ENCODE measurements around the gene STPG4. TPM values are rescaled to one million over a fixed set of nuclear protein-coding genes. Genes with fewer than 3 reads are reported as not detected.

The STPG4 gene
- total and polyA plus RNA-seq, 7 experiments from 2014 or later: 0.24 to 0.95 (median 0.73) TPM; not detected in 4

DNA sequence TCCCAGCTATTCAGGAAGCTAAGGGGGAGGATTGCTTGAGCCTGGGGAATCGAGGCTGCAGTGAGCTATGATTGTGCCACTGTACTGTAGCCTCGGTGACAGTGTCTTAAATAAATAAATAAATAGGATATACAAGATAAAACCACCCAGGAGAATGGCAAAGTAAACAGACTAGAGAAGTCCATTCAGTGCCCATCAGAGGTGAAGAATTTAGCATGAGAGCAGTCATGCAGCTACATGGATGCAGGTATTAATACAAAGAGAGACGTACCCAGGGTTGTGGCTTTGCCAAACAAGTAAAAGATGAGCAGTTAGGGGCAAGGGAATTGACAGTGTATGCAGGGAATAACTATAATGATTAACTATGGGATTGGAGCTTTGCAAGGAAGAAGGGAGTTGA, 8.1 kb downstream of the STPG4 start:
- Mint-ChIP-seq H3K27me3 (no peaks in the 10 kb centered on the region), H3K4me3 (no peak overlapping the region), H3K4me1 (no peaks in the 10 kb centered on the region), H3K36me3 (peaks cover 10 to 43% (median 32%) of the 10 kb centered on the region in 5 donors), H3K9me3 (peaks cover 0 to 6% (median 0%) of the 10 kb centered on the region in 11 donors), H3K27ac (no peak overlapping the region)
- no peak for DNase-seq
- no peak overlapping the region for H3K27ac ChIP-seq (ENCODE audit: low read depth, low read length)
- intact Hi-C loops (cut with micrococcal nuclease): no loop called here
- ChIA-PET POLR2A (no interaction called here), CTCF (no interaction called here)
- no peaks in the 10 kb centered on the region for H3K27me3 ChIP-seq (ENCODE audit: control insufficient read depth in 2 of 2, insufficient read depth in 2 of 2, low read length in 2 of 2)
- peaks cover 0 to 10% (median 5%) of the 10 kb centered on the region in 3 experiments for H3K36me3 ChIP-seq (ENCODE audit: control insufficient read depth in 2 of 3, insufficient read depth in 3 of 3, low read length in 3 of 3)
- H3K9me3 ChIP-seq (ENCODE audit: control insufficient read depth in 2 of 3, low read length in 3 of 3): no peaks in the 10 kb centered on the region
- no peaks in the 10 kb centered on the region for H3K4me1 ChIP-seq (ENCODE audit: control insufficient read depth in 2 of 2, insufficient read depth in 2 of 2, low read length in 2 of 2)
- no peak overlapping the region for H3K4me3 ChIP-seq (ENCODE audit: low read length)
- no peak for ATAC-seq

DNA sequence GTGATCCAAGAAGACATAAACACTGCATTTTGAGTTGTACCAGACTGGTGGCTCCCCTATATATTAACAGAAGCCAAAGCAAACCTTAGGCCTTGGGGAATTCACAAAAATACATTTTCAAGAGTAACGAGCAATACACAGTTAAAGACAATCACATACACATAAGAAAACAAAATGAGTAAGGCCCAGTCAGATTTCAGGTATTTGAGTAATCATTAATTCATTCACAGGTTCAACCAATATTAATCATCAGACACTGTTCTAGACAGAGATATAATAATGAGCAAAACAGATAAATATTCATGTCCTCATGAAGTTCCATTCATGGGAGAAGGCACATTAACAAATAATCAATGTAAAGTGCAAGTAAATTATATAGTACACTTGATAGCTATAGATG, 9.6 kb downstream of the STPG4 start:
- Mint-ChIP-seq H3K27me3 (no peaks in the 10 kb centered on the region), H3K4me1 (no peaks in the 10 kb centered on the region), H3K27ac (no peak overlapping the region), H3K9me3 (peaks cover 0 to 6% (median 2%) of the 10 kb centered on the region in 11 donors), H3K4me3 (no peak overlapping the region), H3K36me3 (peaks cover 6 to 48% (median 37%) of the 10 kb centered on the region in 5 donors)
- ChIA-PET CTCF (no interaction called here), POLR2A (no interaction called here)
- H3K27me3 ChIP-seq (ENCODE audit: control insufficient read depth in 2 of 2, insufficient read depth in 2 of 2, low read length in 2 of 2): no peaks in the 10 kb centered on the region
- no peak overlapping the region for H3K4me3 ChIP-seq (ENCODE audit: low read length)
- no peak for DNase-seq
- no peaks in the 10 kb centered on the region for H3K4me1 ChIP-seq (ENCODE audit: control insufficient read depth in 2 of 2, insufficient read depth in 2 of 2, low read length in 2 of 2)
- no peaks in the 10 kb centered on the region for H3K9me3 ChIP-seq (ENCODE audit: control insufficient read depth in 2 of 3, low read length in 3 of 3)
- intact Hi-C loops (cut with micrococcal nuclease): no loop called here
- no peak for ATAC-seq
- H3K27ac ChIP-seq (ENCODE audit: low read depth, low read length): no peak overlapping the region
- H3K36me3 ChIP-seq (ENCODE audit: control insufficient read depth in 2 of 3, insufficient read depth in 3 of 3, low read length in 3 of 3): peaks cover 0 to 10% (median 5%) of the 10 kb centered on the region in 3 experiments

DNA sequence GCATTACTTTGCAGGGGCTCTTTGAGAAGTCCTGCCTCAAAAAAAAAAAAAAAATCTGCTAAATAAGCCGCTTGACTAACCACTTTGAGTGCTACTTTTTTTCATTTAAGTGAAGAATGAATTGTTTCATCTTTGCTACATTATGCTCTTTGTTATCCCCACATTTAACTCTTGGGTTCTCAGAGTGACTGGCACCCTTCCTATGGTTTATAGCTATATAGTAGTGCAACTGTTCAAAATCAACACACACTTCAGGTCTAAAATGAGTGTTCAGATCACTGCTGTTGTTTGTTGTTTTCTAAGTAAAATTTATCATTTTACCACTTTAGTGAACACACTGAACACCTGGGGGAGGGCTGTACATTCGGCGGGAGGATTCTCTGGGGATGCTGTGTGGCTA, 13.6 kb downstream of the STPG4 start:
- Histone ChIP-seq H3K27ac (ENCODE audit: low read depth, low read length) (no peak overlapping the region), H3K4me1 (ENCODE audit: control insufficient read depth in 2 of 2, insufficient read depth in 2 of 2, low read length in 2 of 2) (no peaks in the 10 kb centered on the region), H3K9me3 (ENCODE audit: control insufficient read depth in 2 of 3, low read length in 3 of 3) (no peaks in the 10 kb centered on the region), H3K27me3 (ENCODE audit: control insufficient read depth in 2 of 2, insufficient read depth in 2 of 2, low read length in 2 of 2) (no peaks in the 10 kb centered on the region), H3K4me3 (ENCODE audit: low read length) (no peak overlapping the region), H3K36me3 (ENCODE audit: control insufficient read depth in 2 of 3, insufficient read depth in 3 of 3, low read length in 3 of 3) (peaks cover 0 to 5% (median 3%) of the 10 kb centered on the region in 3 experiments)
- intact Hi-C loops (cut with micrococcal nuclease): no loop called here
- peaks cover 0 to 36% (median 16%) of the 10 kb centered on the region in 11 donors for H3K9me3 Mint-ChIP-seq
- no peak for ATAC-seq
- no peak overlapping the region for H3K27ac Mint-ChIP-seq
- CTCF ChIA-PET: interaction anchor here (0.6 kb wide), 1 partner anchor 223 kb away, joined by 3 read pairs; no protein-coding TSS in a partner anchor
- POLR2A ChIA-PET: no interaction called here
- no peak overlapping the region for H3K4me3 Mint-ChIP-seq
- no peaks in the 10 kb centered on the region for H3K27me3 Mint-ChIP-seq
- no peak for DNase-seq
- H3K4me1 Mint-ChIP-seq: no peaks in the 10 kb centered on the region
- peaks cover 6 to 46% (median 38%) of the 10 kb centered on the region in 5 donors for H3K36me3 Mint-ChIP-seq

DNA sequence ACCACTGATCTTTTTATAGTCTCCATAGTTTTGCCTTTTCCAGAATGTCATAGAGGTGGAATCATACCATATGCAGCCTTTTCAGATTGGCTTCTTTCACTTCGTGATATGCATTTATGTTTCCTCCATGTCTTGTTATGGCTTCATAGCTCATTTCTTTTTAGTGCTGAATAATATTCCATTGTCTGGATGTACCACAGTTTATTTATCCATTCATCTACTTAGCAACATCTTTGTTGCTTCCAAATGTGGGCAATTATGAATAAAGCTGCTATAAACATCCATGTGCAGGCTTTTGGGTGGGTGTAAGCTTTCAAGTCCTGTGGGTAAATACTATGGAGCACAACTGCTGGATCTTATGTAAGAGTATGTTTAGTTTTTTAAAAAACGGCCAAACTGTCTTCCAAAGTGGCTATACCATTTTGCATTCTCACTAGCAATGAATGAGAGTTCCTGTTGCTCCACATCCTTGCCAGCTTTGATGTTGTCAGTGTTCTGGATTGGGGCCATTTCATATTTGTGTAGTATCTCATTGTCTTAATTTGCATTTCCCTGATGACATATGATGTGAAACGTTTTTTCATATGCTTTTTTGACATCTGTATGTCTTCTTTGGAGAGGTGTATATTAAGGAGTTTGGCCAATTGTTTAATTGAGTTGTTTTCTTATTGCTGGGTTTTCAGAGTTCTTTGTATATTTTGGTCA, 20.6 kb downstream of the STPG4 start:
- ATAC-seq: no peak
- Histone ChIP-seq H3K9me3 (ENCODE audit: control insufficient read depth in 2 of 3, low read length in 3 of 3) (no peaks in the 10 kb centered on the region), H3K27ac (ENCODE audit: low read depth, low read length) (no peak overlapping the region), H3K36me3 (ENCODE audit: control insufficient read depth in 2 of 3, insufficient read depth in 3 of 3, low read length in 3 of 3) (no peaks in the 10 kb centered on the region), H3K27me3 (ENCODE audit: control insufficient read depth in 2 of 2, insufficient read depth in 2 of 2, low read length in 2 of 2) (no peaks in the 10 kb centered on the region), H3K4me1 (ENCODE audit: control insufficient read depth in 2 of 2, insufficient read depth in 2 of 2, low read length in 2 of 2) (no peaks in the 10 kb centered on the region), H3K4me3 (ENCODE audit: low read length) (no peak overlapping the region)
- intact Hi-C loops (cut with micrococcal nuclease): no loop called here
- no peak overlapping the region for H3K4me3 Mint-ChIP-seq
- ChIA-PET CTCF (no interaction called here), POLR2A (no interaction called here)
- peaks cover 0 to 21% (median 19%) of the 10 kb centered on the region in 5 donors for H3K36me3 Mint-ChIP-seq
- no peak overlapping the region for H3K27ac Mint-ChIP-seq
- H3K9me3 Mint-ChIP-seq: peaks cover 0 to 51% (median 25%) of the 10 kb centered on the region in 11 donors
- H3K27me3 Mint-ChIP-seq: no peaks in the 10 kb centered on the region
- no peak for DNase-seq
- no peaks in the 10 kb centered on the region for H3K4me1 Mint-ChIP-seq

DNA sequence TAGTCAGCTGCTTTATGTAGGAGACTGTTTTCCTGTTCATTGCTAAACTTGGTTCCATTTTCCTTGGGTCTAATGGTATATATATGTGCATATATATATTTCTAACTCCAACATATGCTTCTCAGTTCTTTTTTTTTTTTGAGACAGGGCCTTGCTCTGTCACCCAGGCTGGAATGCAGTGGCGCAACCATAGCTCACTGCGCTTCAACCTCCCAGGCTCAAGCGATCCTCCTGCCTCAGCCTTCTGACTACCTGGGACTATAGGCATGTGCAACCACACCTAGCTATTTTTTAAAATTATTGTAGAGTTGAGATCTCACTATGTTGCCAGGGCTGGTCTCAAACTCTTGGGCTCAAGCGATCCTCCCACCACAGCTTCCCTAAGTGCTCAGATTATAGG, 22.1 kb downstream of the STPG4 start:
- Mint-ChIP-seq H3K27ac (peak overlapping the region in 1 of 9 donors; percentile 12), H3K27me3 (no peaks in the 10 kb centered on the region), H3K9me3 (peaks cover 0 to 39% (median 21%) of the 10 kb centered on the region in 11 donors), H3K4me3 (no peak overlapping the region), H3K36me3 (peaks cover 0 to 16% (median 11%) of the 10 kb centered on the region in 5 donors), H3K4me1 (no peaks in the 10 kb centered on the region)
- Histone ChIP-seq H3K36me3 (ENCODE audit: control insufficient read depth in 2 of 3, insufficient read depth in 3 of 3, low read length in 3 of 3) (no peaks in the 10 kb centered on the region), H3K4me3 (ENCODE audit: low read length) (no peak overlapping the region), H3K27ac (ENCODE audit: low read depth, low read length) (no peak overlapping the region), H3K4me1 (ENCODE audit: control insufficient read depth in 2 of 2, insufficient read depth in 2 of 2, low read length in 2 of 2) (no peaks in the 10 kb centered on the region), H3K9me3 (ENCODE audit: control insufficient read depth in 2 of 3, low read length in 3 of 3) (no peaks in the 10 kb centered on the region), H3K27me3 (ENCODE audit: control insufficient read depth in 2 of 2, insufficient read depth in 2 of 2, low read length in 2 of 2) (no peaks in the 10 kb centered on the region)
- intact Hi-C loops (cut with micrococcal nuclease): no loop called here
- ChIA-PET POLR2A (no interaction called here), CTCF (no interaction called here)
- ATAC-seq (no peak), DNase-seq (no peak)

DNA sequence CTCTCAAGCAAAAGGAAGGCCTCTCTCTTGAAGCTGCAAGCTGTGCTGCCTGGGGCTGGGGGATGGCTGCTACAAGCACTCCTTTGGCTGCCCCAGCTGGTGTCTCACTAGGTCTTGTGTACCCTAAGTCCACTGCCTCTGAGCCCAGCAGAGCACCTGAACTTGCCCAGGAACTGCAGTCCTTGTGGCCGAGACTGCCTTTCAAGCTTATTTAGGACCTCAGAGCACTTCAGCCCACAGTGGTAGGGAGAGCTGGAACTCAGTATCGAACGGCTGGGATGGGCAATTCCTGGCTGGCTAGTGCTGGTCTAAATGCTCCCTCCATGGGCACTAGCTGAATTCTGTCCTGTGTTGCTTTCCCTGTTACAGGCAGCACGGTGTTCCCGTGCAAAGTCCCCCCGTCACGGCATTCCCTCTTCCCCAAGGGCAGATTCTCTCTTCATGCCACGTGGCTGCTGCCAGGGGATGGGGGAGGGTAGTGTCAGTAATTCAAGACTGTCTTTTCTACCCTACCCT, 25.9 kb downstream of the STPG4 start:
- no peak for ATAC-seq

DNA sequence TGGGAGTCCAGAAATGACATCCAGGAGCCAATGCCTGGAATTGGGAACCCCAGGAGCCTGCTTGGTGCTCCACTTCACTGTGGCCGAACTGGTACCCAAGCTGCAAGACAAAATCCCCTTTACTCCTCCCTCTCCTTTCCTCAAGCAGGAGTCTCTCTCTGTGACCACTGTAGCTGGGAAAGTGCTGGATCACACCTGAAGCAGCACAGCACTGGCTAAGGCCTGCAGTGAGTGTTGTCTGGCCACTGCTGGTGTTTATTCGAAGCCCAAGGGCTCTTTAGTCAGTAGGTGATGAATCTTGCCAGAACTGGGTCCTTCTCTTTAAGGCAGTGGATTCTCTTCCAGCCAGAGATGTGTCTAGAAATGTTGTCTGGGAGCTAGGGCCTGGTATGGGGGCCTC, 26.4 kb downstream of the STPG4 start:
- H3K4me1 ChIP-seq (ENCODE audit: control insufficient read depth in 2 of 2, insufficient read depth in 2 of 2, low read length in 2 of 2): no peaks in the 10 kb centered on the region
- POLR2A ChIA-PET: no interaction called here
- ATAC-seq (no peak), DNase-seq (no peak)
- no peaks in the 10 kb centered on the region for H3K36me3 ChIP-seq (ENCODE audit: control insufficient read depth in 2 of 3, insufficient read depth in 3 of 3, low read length in 3 of 3)
- Mint-ChIP-seq H3K4me3 (no peak overlapping the region), H3K36me3 (peaks cover 0 to 8% (median 0%) of the 10 kb centered on the region in 5 donors), H3K27ac (no peak overlapping the region), H3K4me1 (no peaks in the 10 kb centered on the region), H3K9me3 (peaks cover 0 to 4% (median 0%) of the 10 kb centered on the region in 11 donors), H3K27me3 (peaks cover 0 to 26% (median 6%) of the 10 kb centered on the region in 5 donors)
- H3K27ac ChIP-seq (ENCODE audit: low read depth, low read length): no peak overlapping the region
- no peaks in the 10 kb centered on the region for H3K27me3 ChIP-seq (ENCODE audit: control insufficient read depth in 2 of 2, insufficient read depth in 2 of 2, low read length in 2 of 2)
- CTCF ChIA-PET: no interaction called here
- intact Hi-C loops (cut with micrococcal nuclease): loop anchor here in 1 of 2 donors (1.0 kb wide), 1 partner anchor 144 kb away; no protein-coding TSS in a partner anchor
- H3K4me3 ChIP-seq (ENCODE audit: low read length): no peak overlapping the region
- H3K9me3 ChIP-seq (ENCODE audit: control insufficient read depth in 2 of 3, low read length in 3 of 3): no peaks in the 10 kb centered on the region

More for the DNA sequence above, 25.9 kb downstream of the STPG4 start:
- POLR2A ChIA-PET: no interaction called here
- H3K27me3 Mint-ChIP-seq: peaks cover 0 to 24% (median 5%) of the 10 kb centered on the region in 5 donors
- peaks cover 0 to 8% (median 3%) of the 10 kb centered on the region in 11 donors for H3K9me3 Mint-ChIP-seq
- no peaks in the 10 kb centered on the region for H3K9me3 ChIP-seq (ENCODE audit: control insufficient read depth in 2 of 3, low read length in 3 of 3)
- H3K4me1 ChIP-seq (ENCODE audit: control insufficient read depth in 2 of 2, insufficient read depth in 2 of 2, low read length in 2 of 2): no peaks in the 10 kb centered on the region
- no peaks in the 10 kb centered on the region for H3K36me3 ChIP-seq (ENCODE audit: control insufficient read depth in 2 of 3, insufficient read depth in 3 of 3, low read length in 3 of 3)
- H3K27me3 ChIP-seq (ENCODE audit: control insufficient read depth in 2 of 2, insufficient read depth in 2 of 2, low read length in 2 of 2): no peaks in the 10 kb centered on the region
- H3K27ac ChIP-seq (ENCODE audit: low read depth, low read length): no peak overlapping the region
- H3K36me3 Mint-ChIP-seq: peaks cover 0 to 8% (median 0%) of the 10 kb centered on the region in 5 donors
- H3K4me1 Mint-ChIP-seq: no peaks in the 10 kb centered on the region
- intact Hi-C loops (cut with micrococcal nuclease): no loop called here
- H3K4me3 ChIP-seq (ENCODE audit: low read length): no peak overlapping the region
- no peak for DNase-seq
- H3K4me3 Mint-ChIP-seq: no peak overlapping the region
- CTCF ChIA-PET: no interaction called here
- no peak overlapping the region for H3K27ac Mint-ChIP-seq
